ENCODE results near the gene TMEM225B. TPM values are rescaled to one million over a fixed set of nuclear protein-coding genes. Genes with fewer than 3 reads are reported as not detected.
"Not testable (repeated sequence)": the region's sequence is repeated elsewhere in the genome, so short reads cannot be mapped to it uniquely, and the experiment has no call there.

The TMEM225B gene
- total RNA-seq, 4 donors from 2014 or later = 0.23 to 0.57 TPM; not detected in 2

DNA sequence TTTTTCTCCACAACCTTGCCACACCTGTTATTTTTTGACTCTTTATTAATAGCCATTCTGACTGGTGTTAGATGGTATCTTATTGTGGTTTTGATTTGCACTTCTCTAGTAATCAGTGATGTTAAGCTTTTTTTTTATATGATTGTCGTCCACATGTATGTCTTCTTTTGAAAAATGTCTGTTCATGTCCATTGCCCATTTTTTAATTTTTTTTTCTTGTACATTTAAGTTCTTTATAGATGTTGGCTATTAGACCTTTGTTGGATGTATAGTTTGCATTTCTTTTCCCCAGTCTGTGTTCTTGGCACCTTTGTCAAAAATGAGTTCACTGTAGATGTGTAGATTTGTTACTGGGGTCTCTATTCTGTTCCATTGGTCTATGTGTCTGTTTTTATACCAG, 47.5 kb downstream of the TMEM225B start:
- H3K9me3 ChIP-seq = no peaks in the 10 kb centered on the region
- no peak for DNase-seq
- H3K27ac ChIP-seq = no peak overlapping the region
- peaks cover 0 to 50% (median 0%) of the 10 kb centered on the region in 3 donors for H3K36me3 ChIP-seq
- intact Hi-C loops (cut with DNase I) = no loop called here
- TF ChIP-seq POLR2A (IDR thresholded peaks at IDR 0.05) = no peak
- TF ChIP-seq, protein P1, sequence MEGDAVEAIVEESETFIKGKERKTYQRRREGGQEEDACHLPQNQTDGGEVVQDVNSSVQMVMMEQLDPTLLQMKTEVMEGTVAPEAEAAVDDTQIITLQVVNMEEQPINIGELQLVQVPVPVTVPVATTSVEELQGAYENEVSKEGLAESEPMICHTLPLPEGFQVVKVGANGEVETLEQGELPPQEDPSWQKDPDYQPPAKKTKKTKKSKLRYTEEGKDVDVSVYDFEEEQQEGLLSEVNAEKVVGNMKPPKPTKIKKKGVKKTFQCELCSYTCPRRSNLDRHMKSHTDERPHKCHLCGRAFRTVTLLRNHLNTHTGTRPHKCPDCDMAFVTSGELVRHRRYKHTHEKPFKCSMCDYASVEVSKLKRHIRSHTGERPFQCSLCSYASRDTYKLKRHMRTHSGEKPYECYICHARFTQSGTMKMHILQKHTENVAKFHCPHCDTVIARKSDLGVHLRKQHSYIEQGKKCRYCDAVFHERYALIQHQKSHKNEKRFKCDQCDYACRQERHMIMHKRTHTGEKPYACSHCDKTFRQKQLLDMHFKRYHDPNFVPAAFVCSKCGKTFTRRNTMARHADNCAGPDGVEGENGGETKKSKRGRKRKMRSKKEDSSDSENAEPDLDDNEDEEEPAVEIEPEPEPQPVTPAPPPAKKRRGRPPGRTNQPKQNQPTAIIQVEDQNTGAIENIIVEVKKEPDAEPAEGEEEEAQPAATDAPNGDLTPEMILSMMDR (IDR thresholded peaks at IDR 0.05) = no peak
- H3K4me3 ChIP-seq = no peak overlapping the region
- WGBS, 2 donors = 89 to 95% methylated on average over 1 of the region's 1 CpG
- H3K27me3 ChIP-seq = no peaks in the 10 kb centered on the region
- H3K4me1 ChIP-seq = no peaks in the 10 kb centered on the region

DNA sequence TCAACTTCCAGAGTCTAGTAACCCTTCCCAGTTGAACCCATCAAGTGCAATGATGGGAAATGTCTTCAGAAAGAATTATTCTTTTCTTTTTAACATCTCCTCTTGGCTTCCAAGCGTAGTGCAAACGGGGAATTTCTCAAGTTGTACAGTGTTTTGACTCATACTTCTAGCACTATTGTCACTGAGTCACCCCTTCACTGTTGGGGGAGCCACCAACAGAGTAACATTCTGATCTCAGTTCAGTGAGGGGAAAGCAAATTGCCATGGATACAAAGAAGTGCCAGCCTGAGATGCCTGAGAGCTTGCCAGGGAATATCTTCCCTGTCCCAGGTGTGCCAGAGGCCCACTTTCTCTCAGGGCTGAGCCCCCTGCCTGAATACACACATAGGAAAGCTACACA, 50.8 kb downstream of the TMEM225B start:
- Histone ChIP-seq H3K4me1 (no peaks in the 10 kb centered on the region), H3K36me3 (peaks cover 0 to 50% (median 0%) of the 10 kb centered on the region in 3 donors), H3K4me3 (no peak overlapping the region), H3K27me3 (no peaks in the 10 kb centered on the region), H3K9me3 (no peaks in the 10 kb centered on the region), H3K27ac (no peak overlapping the region)
- WGBS, 2 donors = 89 to 96% methylated on average over 2 of the region's 2 CpGs
- intact Hi-C loops (cut with DNase I) = no loop called here
- DNase-seq = no peak
- no peak for TF ChIP-seq POLR2A (IDR thresholded peaks at IDR 0.05)
- TF ChIP-seq, protein P1 (IDR thresholded peaks at IDR 0.05) = no peak

DNA sequence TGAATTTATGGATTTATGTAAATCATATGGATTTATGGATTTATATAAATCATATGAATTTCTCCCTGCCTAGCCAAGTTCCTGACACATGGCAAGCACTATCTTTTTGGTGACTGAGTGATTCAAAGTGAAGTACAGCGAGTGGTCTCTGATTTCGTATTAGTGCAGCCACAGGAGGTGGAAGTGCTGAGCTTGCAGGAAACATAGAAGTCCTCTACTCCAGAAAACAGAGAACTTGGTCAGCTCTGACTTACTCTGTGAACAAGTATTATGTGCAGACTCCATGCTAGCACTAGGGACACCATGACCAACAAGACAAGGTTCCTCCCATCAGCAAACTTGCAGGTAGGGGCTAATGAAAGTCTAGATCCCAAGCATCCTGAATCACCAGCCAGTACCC, 53.2 kb downstream of the TMEM225B start:
- Histone ChIP-seq H3K27ac (no peak overlapping the region), H3K9me3 (peaks cover 0 to 10% (median 0%) of the 10 kb centered on the region in 3 donors), H3K27me3 (no peaks in the 10 kb centered on the region), H3K36me3 (peaks cover 0 to 34% (median 0%) of the 10 kb centered on the region in 3 donors), H3K4me3 (no peak overlapping the region), H3K4me1 (no peaks in the 10 kb centered on the region)
- intact Hi-C loops (cut with DNase I) = no loop called here
- TF ChIP-seq, protein P1 (IDR thresholded peaks at IDR 0.05) = no peak
- no peak for TF ChIP-seq POLR2A (IDR thresholded peaks at IDR 0.05)
- WGBS, 2 donors = 85 to 96% methylated on average over 2 of the region's 2 CpGs
- DNase-seq = no peak

DNA sequence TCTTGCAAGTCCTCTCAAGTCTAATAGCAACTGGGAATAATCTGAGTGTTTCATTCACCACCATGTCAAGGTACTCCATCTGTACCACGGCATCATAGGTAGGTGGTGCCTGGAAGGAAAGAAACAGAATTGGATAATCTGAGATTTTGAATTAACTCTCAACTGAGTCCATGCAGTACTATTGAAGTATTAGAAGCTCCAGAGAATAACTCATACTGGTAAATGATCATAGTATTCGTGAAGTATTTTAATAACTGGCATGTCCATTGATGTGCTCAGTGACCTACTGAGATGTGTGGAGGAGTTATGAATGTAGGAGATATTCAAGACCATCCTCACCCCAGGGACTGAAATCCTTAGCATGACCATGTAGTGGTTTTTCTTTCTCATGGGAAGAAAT, 54.6 kb downstream of the TMEM225B start:
- TF ChIP-seq POLR2A (IDR thresholded peaks at IDR 0.05) = no peak
- TF ChIP-seq, protein P1 (IDR thresholded peaks at IDR 0.05) = no peak
- peaks cover 0 to 26% (median 0%) of the 10 kb centered on the region in 3 donors for H3K36me3 ChIP-seq
- no peak overlapping the region for H3K4me3 ChIP-seq
- WGBS, 2 donors = 95 to 100% methylated on average over 2 of the region's 2 CpGs
- peaks cover 0 to 14% (median 0%) of the 10 kb centered on the region in 3 donors for H3K9me3 ChIP-seq
- intact Hi-C loops (cut with DNase I) = no loop called here
- no peaks in the 10 kb centered on the region for H3K4me1 ChIP-seq
- no peaks in the 10 kb centered on the region for H3K27me3 ChIP-seq
- no peak overlapping the region for H3K27ac ChIP-seq
- no peak for DNase-seq

DNA sequence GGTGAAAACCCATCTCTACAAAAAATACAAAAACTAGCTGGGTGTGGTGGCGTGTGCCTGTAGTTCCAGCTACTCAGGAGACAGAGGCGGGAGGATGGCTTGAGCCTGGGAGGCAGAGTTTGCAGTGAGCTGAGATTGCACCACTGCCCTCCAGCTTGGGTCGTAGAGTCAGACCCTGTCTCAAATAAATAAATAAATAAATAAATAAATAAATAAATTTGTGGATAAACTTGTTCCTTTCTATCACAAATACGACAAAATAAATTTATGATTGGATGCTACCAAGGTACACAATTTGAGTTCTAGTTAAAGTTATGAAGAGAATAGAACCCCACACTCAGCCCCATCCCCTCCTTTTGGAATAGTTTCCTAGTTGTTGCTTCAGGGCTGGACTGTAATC, 55.2 kb downstream of the TMEM225B start:
- H3K27ac ChIP-seq; DNase-seq; intact Hi-C loops (cut with DNase I); H3K27me3 ChIP-seq; H3K4me1 ChIP-seq; H3K4me3 ChIP-seq: not testable (repeated sequence)
- Histone ChIP-seq H3K36me3 (peaks cover 0 to 22% (median 0%) of the 10 kb centered on the region in 3 donors), H3K9me3 (peaks cover 0 to 18% (median 0%) of the 10 kb centered on the region in 3 donors)
- 88 to 90% methylated on average over 4 of the region's 4 CpGs for WGBS, 2 donors

DNA sequence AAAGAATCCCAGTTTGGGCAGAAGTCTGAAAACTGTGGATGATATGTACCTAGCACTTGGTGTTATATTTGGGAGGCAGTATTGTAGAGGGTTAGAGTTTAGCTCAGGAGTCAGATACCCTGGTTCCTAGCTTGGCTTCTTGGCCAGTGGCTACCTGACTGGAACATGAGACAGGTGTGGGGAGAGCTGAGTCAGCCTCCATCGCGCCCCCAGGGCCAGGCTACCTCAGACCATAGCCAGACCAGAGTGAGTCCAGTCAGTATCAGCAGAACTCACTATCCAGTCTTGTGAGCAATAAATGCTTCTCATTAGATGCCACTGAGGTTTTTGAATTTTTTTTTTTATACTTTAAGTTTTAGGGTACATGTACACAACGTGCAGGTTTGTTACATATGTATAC, 55.7 kb downstream of the TMEM225B start:
- H3K27me3 ChIP-seq = no peaks in the 10 kb centered on the region
- TF ChIP-seq, protein P1 (IDR thresholded peaks at IDR 0.05) = no peak
- H3K36me3 ChIP-seq = peaks cover 0 to 20% (median 0%) of the 10 kb centered on the region in 3 donors
- H3K4me1 ChIP-seq = no peaks in the 10 kb centered on the region
- 100% methylated on average over 3 of the region's 3 CpGs for WGBS, 2 donors
- H3K9me3 ChIP-seq = peaks cover 0 to 20% (median 0%) of the 10 kb centered on the region in 3 donors
- H3K4me3 ChIP-seq = no peak overlapping the region
- H3K27ac ChIP-seq = no peak overlapping the region
- intact Hi-C loops (cut with DNase I) = no loop called here
- DNase-seq = no peak

DNA sequence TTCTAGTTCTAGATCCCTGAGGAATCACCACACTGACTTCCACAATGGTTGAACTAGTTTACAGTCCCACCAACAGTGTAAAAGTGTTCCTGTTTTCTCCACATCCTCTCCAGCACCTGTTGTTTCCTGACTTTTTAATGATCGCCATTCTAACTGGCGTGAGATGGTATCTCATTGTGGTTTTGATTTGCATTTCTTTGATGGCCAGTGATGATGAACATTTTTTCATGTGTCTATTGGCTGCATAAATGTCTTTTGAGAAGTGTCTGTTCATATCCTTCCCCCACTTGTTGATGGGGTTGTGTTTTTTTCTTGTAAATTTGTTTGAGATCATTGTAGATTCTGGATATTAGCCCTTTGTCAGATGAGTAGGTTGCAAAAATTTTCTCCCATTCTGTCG, 56.6 kb downstream of the TMEM225B start:
- H3K4me3 ChIP-seq; DNase-seq; H3K27ac ChIP-seq; H3K27me3 ChIP-seq; H3K4me1 ChIP-seq; intact Hi-C loops (cut with DNase I): not testable (repeated sequence)
- WGBS, 2 donors = 96 to 98% methylated on average over 3 of the region's 3 CpGs
- H3K36me3 ChIP-seq = peaks cover 0 to 20% (median 0%) of the 10 kb centered on the region in 3 donors
- peaks cover 0 to 28% (median 5%) of the 10 kb centered on the region in 3 donors for H3K9me3 ChIP-seq

DNA sequence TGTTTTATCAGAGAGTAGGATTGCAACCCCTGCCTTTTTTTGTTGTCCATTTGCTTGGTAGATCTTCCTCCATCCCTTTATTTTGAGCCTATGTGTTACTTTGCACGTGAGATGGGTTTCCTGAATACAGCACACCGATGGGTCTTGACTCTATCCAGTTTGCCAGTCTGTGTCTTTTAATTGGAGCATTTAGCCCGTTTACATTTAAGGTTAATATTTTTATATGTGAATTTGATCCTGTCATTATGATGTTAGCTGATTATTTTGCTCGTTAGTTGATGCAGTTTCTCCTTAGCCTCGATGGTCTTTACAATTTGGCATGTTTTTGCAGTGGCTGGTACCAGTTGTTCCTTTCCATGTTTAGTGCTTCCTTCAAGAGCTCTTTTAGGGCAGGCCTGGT, 59.8 kb downstream of the TMEM225B start:
- H3K4me1 ChIP-seq; H3K27me3 ChIP-seq; DNase-seq; H3K4me3 ChIP-seq; H3K27ac ChIP-seq; intact Hi-C loops (cut with DNase I): not testable (repeated sequence)
- peaks cover 0 to 44% (median 0%) of the 10 kb centered on the region in 3 donors for H3K36me3 ChIP-seq
- WGBS, 2 donors = 90 to 92% methylated on average over 5 of the region's 5 CpGs
- peaks cover 0 to 32% (median 8%) of the 10 kb centered on the region in 3 donors for H3K9me3 ChIP-seq
